Right renal cortex interstitium (tissue), 3 donors: ENCODE measurements around the gene ATXN1. TPM values are rescaled to one million over a fixed set of nuclear protein-coding genes. Genes with fewer than 3 reads are reported as not detected.

Experiments
- DNase-seq, 3 donors: peaks; one replicate each; pipeline ENCODE4 v3.0.0-alpha.2; 2013; ENCODE audit warnings: low read depth in 3 of 3, low spot score in 2 of 3
- polyA plus RNA-seq, 3 donors: library from polyadenylated mRNA; unstranded; fragments of 120-200 nt; gene quantifications; one replicate each; pipeline ENCODE4 v1.2.1, GENCODE V29; 2013; ENCODE audit not compliant: insufficient read length in 3 of 3

Gene ATXN1
- polyA plus RNA-seq, 3 donors: 17.5 to 19.4 (median 19.4) TPM

DNA sequence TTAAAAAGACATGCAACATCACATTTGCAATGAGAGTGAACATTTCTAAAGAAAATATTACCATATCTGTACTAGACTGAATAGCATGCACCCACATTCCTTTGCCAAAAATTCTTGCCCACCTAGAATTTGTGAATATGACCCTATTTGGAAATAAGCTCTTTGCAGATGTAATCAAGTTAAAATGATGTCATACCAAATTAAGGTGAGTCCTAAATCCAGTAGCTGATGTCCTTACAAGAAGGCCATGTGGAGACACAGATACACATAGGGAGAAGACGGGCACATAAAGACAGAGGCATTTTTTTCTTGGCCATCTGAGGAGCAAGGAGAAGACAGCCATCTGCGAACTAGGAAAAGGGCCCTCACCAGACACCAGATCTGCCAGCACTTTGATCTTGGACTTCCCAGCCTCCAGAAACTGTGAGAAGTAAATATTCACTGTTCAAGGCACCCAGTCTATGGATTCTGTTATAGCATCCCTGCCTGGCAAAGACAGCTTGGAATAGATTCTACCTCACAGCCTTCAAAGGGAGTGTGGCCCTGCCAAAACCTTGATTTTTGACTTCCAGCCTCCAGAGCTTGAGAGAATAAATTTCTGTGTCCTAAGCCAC lies 22.8 kb upstream of the ATXN1 start:
- DNase-seq: no peak

DNA sequence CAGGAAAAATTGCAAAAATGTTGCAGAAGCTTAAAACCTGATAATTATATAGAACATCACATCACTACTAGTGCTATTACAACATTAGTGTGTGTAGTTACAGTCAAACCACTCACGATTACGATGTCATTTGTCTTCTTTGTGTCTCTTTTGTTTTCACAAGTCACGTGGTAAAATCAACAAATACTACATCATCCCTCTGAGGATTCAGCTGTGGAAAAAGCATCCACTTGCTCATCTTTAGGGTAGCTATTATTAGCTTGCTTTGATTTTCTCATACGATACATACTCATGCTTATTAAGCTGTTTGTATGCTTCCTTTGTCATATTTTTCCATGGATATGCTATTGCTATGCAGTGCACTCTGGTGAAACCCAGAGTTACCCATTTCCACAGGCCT lies 22.2 kb upstream of the ATXN1 start:
- DNase-seq: no peak

DNA sequence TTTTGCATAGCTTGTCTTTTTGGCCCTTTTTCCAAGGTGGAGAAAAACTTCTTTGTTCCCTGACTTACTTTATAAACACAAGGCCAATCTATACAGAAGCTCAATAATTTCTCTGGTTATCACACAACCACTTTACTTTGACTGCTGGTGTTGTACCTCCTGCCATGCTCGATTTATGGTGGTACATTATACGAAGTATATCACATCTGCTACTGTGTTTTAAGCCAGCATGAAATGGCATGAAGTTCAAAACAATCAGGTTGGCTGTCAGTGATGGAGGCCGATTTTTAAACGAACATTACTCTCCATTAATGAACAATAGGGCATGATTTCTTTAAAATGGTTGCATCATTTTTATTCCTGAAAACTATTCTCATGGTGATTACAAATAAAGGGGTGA lies 21.0 kb upstream of the ATXN1 start:
- no peak for DNase-seq

DNA sequence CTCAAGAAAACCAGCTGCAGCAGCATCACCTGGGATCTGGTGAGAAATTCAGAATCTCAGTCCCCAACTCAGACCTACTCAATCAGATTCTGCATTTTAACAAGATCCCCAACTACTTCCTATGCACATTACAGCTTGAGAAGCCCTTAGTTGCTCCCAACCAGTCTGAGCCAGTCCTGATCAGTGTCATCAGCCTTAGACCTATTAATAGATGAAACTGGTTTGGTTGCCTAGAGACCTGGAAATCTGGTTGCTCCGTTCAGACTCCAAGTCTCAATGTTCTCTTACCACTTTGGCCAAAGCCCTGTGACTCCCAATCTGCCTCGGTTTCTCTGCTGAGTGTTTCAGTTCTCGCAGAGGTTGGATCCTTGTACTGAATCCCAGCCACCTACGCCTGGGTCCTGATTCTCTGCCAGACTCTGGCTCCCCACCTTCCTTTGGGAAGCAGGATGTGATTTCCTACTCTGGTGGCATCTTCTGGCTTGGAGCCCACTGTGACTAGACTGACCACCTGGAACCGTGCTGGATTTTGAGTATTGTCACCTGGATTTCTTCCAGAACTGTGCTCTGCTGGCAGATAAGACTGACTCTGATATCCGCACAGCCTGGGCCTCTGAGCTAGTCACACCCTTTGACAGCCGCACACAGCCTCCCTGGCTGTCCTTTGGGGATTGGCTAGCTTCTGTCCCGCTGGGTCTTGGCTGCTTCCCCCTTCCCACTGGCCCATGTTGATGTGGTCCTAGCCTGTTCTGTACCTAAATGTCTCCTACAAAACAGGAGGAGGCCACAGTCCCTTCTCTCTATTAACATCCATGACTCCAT lies 20.3 kb upstream of the ATXN1 start:
- no peak for DNase-seq

DNA sequence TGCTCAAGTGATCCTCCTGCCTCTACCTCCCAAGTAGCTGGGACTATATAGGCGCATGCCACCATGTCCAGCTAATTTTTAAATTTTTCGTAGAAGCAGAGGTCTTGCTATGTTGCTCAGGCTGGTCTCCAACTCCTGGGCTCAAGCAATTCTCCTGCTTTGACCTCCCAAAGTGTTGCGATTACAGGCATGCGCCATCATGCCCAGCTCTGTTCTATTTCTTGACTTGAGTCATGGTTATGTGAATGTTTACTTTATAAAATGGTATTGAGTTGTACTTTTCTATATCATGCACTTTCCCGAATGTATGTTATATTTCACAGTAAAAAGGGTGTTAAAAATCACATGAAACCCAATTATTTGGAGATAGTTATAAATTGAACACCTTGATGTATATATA lies 17.3 kb upstream of the ATXN1 start:
- no peak for DNase-seq

DNA sequence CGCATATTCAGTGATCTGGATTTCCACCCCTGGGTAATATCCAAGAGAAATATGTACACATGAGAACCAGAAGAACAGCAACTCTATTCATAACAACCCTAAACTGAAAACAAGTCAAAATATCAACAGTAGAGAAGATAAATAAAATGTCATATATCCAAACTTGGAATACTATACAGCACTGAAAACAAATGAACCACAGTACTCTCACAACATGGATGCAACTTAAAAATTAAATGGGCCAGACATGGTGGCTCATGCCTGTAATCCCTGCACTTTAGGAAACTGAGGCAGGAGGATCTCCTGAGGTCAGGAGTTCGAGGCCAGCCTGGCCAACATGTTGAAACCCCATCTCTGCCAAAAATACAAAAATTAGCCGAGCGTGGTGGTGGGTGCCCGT lies 16.5 kb upstream of the ATXN1 start:
- no peak for DNase-seq

DNA sequence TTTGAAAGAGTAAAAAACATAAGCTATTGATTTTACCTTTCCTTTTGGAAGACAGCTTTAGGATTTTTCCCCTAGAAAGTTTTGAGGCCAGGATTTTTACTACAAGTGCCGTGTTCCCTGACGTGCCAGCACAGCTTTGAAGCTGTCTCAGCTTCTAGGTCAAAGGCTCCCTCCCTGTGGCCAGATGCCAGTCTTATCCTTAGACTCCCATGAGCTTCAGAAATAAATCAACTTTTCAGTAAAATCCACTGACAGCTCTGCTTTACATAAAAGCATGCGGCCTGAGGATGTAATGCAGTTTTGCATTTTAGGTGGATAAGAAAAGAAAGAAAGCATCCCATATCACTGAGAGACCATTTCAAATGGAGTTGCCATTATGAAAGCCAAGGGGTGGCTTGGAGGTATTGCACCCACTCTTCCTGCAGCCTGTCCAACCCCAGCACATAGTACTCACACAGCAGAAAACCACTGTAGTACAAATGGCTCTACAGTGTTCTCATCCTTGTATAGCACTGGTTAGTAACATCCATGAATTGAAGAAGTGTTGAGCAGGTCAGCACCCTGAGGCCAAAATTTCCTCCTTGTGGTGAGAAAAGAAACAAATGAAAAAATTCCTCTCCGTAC lies 15.2 kb upstream of the ATXN1 start:
- no peak for DNase-seq

DNA sequence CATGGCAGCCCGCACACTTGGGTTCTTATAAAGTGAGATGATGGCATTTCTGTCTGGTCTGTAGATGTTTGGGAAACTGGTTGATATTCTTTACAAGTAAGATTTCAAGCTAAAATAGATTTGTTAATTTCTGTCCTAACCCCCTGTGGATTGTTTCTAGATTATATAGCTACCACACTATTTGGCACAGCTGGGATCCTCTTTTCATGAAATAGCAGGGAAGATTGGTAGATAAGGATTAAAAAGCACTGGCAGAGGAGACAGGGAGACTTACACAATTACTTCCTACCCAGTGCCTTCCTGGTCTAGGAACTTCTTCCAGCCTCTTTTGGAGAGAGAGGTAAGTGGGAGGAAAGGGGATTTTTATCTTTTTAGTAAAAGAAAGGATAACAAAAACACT lies 13.2 kb upstream of the ATXN1 start:
- DNase-seq: no peak

DNA sequence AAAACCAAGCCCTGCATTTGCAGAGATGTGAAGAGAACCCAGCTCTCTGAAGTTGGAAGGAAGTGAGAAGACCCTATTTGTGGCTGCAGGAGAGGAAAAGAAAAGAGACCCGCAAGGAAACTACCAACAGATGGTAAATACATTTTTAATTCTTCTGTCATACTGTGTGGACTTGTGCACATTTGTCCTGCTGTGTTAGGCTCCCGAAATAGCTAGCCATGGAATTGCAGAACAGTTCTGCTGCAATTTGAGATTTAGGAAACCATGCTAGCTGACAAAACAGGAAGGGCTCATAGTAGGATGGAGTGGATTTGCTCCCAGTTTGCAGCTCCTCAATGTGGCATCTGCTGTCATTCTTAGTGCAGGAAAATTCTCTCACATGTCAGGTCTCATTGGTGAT lies 12.1 kb upstream of the ATXN1 start:
- no peak for DNase-seq

DNA sequence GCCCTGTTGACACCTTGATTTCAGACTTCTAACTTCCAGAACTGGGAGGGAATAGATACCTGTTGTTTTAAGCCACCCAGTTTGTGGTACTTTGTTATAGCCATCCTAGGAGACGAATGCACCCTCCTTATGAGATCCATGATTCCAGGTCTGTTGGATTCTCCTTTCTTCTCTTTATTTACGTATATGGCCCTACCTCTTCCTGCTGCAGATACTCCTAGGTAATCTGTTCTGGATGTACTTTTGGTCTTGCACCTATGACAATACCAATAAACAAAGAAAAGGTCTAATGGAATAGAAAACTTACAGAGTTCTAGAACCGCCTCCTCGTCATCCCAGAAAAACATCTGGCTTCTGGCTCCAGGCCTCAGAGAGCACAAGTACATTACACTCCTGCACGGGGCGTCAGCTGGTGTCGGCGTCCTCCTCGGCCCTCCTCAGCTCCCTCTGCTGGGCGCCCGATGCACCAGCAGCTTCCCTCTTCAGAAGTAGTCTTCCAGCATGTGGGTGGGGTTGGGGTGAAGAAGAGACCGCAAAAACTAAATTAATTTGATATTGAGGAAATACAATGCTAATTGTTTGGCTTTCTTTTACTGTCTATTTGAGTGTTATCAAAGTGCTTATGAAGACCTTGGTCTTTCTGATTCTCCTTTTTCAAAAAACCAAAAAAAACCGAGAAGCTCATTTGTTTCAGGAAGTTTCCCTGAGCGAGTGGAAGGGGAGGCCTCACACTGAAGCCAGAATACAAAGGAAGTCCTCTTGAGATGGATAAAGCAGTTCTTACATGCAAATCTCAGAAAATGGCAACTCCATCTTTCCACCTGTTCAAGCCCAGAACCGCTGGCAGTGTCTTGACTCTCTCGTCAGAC lies 9.7 kb upstream of the ATXN1 start:
- no peak for DNase-seq

DNA sequence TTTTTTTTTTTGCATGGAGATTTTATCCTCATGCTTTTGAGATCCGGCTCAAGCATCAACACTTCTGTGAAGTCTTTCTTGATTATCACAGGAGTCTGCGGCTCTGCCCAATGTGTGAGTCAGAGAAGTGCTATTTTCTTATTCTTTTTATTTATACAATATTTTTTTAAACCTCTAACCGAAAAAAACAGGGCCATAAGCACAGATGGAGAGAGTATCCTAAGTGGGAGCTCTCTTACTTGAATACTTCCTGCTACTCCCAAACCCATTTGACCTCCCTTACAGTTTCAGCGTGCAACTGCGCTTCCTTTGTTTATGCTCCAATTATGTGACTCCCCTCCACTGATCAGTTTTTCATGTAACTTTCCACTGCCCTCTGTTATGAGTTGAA lies 8.7 kb upstream of the ATXN1 start:
- DNase-seq: no peak

DNA sequence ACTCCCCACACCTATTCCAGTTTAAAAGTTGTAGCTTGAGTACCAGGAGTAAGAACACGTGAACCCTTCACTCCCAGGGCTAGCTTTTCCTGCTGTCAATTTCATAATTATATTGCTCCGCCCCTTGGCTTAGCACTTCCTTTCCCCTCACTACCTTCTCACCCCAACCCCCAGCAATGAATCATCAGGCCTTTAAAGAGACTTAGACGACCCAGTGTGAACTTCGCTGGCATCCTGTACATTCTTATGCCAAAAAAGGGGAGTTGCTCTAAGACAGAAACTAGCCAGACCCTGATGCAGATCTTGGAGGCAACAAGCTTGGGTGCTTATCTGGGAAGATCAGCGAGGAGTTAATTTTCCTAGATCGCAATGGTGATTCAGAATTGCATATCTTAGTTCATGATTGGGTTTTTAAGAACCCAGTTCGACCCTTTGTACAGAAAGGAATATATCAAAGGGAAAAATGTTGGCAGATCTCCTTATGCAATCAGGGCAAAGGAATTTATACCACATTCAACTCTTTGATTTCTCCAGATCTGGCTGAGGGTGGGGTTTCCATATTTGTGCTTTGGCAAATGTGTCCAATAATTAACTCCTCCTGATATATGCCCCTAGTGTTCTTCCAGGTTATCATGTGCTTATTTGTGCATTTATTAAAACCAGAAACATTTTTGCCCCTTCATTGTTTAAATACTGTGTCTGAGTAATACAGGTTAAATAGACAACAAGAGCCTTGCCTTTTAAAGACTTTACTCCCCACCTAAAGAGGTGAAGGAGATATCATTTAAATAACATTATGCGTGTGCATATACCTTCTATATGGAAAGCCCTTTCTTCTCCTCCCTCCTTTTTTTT lies 8.1 kb upstream of the ATXN1 start:
- DNase-seq: no peak

DNA sequence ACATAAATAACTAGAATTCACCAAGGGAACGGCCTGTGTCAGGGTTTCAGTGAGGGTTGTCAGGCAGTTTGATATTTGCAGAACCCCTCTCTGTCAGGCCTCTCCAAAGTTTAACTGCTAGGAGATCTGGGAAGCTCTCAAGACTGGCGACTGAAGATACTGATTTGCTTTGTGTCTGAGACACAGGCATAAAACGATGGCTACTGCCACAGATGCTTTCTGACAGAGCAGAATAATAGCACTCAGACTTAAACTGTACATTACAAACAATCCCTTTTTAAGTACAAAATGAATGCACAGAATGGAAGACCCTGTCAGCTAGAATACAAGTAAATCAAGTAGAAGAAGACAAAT lies 7.2 kb upstream of the ATXN1 start:
- no peak for DNase-seq

DNA sequence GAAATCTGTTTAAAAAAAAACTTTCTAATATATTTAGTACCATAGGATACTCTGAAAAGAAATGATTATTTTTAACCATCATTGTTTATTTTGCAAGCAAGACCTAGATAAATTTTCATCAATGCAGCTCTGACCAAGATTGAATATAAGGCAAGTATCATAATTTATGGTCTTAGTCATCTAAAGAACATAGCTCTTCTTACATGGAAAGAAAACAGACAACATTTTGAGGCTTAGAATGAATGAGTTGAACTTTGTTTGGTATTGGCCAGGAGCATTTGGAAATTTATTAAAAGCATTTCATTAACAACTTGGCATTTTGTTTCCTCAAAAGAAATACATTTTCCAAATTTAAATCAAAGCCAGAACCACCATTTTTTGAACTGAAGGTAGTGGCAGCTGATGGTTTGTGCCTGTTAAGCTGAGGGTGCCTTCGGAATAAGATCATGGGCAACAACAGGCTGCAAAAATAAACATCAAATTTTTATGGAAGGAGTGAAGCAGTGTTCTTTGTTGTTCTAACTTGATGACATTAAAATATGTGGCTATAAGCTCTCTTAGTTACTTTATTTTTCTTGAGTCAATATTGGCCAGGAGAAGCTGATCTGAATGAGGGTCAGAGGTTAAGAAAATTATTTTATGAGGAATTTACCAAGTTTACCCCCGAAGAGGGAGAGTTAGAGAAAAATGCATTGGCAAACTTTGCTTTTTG lies 6.7 kb upstream of the ATXN1 start:
- DNase-seq: no peak

DNA sequence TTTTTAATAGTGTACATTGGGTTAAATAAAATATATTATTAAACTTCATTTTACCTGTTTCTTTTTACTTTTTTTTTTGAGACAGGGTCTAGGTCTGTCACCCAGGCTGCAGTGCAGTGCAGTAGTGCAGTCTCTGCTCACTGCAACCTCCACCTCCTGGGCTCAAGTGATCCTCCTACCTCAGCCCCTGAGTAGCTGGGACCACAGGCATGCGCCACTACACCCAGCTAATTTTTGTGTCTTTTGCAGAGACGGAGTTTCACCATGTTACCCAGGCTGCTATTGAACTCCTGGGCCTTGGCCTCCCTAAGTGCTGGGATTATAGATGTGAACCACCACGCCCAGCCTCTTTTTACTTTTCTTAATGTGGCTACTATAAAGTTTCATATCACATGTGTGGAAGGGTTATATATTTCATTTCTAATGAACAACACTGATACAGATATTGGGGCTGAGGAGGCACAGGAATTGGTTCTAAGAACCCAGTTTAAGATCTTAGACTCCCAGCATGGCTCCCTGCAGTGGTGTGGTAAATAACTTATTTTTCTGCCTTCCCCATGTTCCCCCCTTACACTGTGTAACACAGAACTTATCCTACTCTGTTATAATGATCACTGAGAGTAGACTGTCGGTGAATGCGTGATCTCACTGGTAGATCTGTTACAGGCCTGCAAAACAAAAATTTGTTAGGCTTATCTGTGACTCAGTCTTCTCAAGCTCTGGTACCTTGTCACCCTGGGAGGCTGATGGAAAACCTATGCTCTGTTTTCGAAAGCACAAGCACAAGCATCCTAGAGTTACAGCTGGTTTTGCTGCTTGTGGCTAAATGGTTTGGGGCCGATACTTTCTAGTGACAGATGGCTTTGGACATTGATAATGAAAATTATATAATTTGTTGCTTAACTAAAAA lies 5.8 kb upstream of the ATXN1 start:
- DNase-seq: no peak

DNA sequence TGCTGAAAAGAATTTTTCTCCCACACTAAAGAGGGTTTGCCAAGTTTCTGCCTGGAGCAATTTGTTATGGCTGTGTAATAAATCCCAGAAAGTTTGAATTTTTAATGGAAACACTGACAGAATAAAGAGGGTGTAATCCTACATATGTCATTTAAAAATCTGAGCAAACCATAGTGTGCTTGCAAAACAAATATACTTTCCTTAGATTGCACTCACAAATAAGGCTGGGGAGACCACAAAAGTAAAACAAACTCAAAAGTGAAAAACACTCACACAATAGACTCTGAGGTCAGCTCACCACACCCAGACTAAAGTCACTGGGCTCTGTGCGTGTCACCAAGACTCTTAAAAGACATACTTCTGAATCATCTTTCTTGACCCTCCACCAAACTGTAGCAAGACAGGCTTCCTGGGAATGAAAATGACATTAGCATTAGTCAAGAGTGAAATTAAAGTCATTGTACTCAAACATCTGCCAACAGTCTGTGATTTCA lies 4.8 kb upstream of the ATXN1 start:
- DNase-seq: no peak

DNA sequence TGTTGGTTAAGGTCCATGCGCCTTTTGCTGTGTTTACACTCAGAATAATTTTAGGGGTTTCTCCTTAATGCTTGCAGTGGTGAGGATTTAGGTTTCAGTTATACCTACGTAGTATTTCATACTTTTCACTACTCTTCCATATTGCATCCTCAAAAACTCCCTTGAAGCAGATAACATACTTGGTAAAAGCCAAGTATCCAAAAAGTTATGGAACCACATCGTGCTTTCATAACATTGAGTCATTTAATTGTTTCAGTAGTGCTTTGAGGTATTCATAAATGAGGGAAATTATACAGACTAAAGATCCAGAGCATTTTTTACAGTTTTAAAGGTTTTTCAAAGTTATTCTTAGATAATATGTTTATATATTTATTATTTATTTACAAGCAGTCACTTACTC lies 4.0 kb upstream of the ATXN1 start:
- DNase-seq: no peak

DNA sequence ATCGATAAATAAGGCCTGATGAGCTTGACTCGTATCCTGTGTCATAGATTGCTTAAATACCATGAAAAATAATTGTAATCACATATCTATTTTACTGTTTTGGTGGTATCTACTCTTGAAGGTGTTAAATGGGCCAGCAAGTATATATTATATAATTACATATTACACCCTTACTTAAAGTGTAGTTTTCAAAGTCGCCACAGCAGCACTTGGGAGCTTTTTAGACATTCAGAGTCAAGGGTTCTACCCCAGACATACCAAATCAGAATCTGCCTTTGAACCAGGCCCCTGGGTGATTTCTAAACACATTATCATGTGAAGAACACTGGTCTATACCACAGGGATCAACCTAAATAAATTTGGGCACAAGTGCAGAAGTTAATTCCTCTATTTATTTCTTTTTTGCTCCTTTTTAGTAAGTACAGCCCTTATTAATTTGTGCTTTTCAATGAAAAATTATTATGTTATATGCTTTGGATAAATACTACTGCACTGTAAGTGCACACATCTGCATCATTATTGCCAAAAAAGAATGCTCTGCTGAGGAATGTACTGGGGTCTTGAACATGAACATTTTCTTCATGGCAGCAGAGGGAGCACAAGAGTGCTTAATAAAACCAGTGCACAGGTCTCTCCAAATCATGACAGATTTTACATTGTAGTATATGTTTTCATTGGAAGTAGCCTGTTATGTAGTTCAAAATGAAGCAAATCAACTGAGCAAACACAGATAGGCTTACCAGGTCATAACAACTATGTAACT lies 3.1 kb upstream of the ATXN1 start:
- DNase-seq: no peak
